Stimulated activated CD4-positive, alpha-beta T cell treated with anti-CD3 and anti-CD28 coated beads, Interleukin-2, amount 100 ng/mL, for 48 hours (primary cell): Measurements from ENCODE around the gene RIPOR3.
"Not testable (repeated sequence)": the region's sequence is repeated elsewhere in the genome, so short reads cannot be mapped to it uniquely, and the experiment has no call there.

ENCODE experiments used
- DNase-seq, 2 donors: peaks; one replicate each; pipeline ENCODE4 v3.0.0-alpha.2; 2020

The RIPOR3 gene

GRCh38 chr20:50602432-50603088 is 88.8 kb downstream of the RIPOR3 start:
- DNase-seq: no peak

GRCh38 chr20:50601511-50602431 is 89.6 kb downstream of the RIPOR3 start:
- DNase-seq: no peak

GRCh38 chr20:50600281-50600895 is 91.0 kb downstream of the RIPOR3 start:
- DNase-seq: no peak

- not testable (repeated sequence) for DNase-seq
Measured at GRCh38 chr20:50598768-50599167, 92.6 kb downstream of the RIPOR3 start.

- DNase-seq: no peak
Measured at GRCh38 chr20:50598074-50598473, 93.3 kb downstream of the RIPOR3 start.

GRCh38 chr20:50597406-50597969 is 93.9 kb downstream of the RIPOR3 start:
- no peak for DNase-seq

- no peak for DNase-seq
Measured at GRCh38 chr20:50596694-50597021, 94.7 kb downstream of the RIPOR3 start.

- DNase-seq: no peak
Measured at GRCh38 chr20:50595988-50596693, 95.2 kb downstream of the RIPOR3 start.

GRCh38 chr20:50595433-50595895 is 95.9 kb downstream of the RIPOR3 start:
- DNase-seq: no peak

- no peak for DNase-seq
Measured at GRCh38 chr20:50594591-50595432, 96.5 kb downstream of the RIPOR3 start.

- DNase-seq: no peak
Measured at GRCh38 chr20:50594231-50594590, 97.1 kb downstream of the RIPOR3 start.

- DNase-seq: no peak
Measured at GRCh38 chr20:50593005-50593335, 98.4 kb downstream of the RIPOR3 start.

- DNase-seq: no peak
Measured at GRCh38 chr20:50592282-50593004, 98.9 kb downstream of the RIPOR3 start.

- no peak for DNase-seq
Measured at GRCh38 chr20:50591233-50591852, 100.0 kb downstream of the RIPOR3 start.

- DNase-seq: no peak
Measured at GRCh38 chr20:50590348-50590664, 101.0 kb downstream of the RIPOR3 start.

GRCh38 chr20:50589548-50590347 is 101.6 kb downstream of the RIPOR3 start:
- no peak for DNase-seq

GRCh38 chr20:50588034-50588736 is 103.2 kb downstream of the RIPOR3 start:
- DNase-seq: peak; percentile 82 to 85

- DNase-seq: no peak
Measured at GRCh38 chr20:50587291-50587961, 103.9 kb downstream of the RIPOR3 start.
